NB4 (cell line): ENCODE results near the gene CENPX.

Source experiments
- DNase-seq: peaks from one replicate; pipeline ENCODE4 v3.0.0; 2010; ENCODE audit warnings: low read depth
- H3K4me3 ChIP-seq: one replicate; pipeline ENCODE4 v1.5.1; 2011; ENCODE audit warnings: mild to moderate bottlenecking, low read depth, low read length, moderate library complexity
- MYC ChIP-seq: IDR thresholded peaks from 2 replicates; pipeline ENCODE4 v1.6.1; 2011; ENCODE audit warnings: low read depth, low read length
- POLR2A ChIP-seq: IDR thresholded peaks from 2 replicates; pipeline ENCODE4 v1.6.1; 2011; ENCODE audit warnings: mild to moderate bottlenecking; ENCODE audit not compliant: insufficient read length; ENCODE audit errors: extremely low read depth
- TF ChIP-seq, protein P1 (sequence below): IDR thresholded peaks from one replicate; pipeline ENCODE4 v1.5.1; 2012; ENCODE audit warnings: low read depth, low read length
- TF ChIP-seq, protein P2 (sequence below): IDR thresholded peaks from 2 replicates; pipeline ENCODE4 v1.6.1; 2011; ENCODE audit warnings: low read depth, low read length

The CENPX gene

DNA sequence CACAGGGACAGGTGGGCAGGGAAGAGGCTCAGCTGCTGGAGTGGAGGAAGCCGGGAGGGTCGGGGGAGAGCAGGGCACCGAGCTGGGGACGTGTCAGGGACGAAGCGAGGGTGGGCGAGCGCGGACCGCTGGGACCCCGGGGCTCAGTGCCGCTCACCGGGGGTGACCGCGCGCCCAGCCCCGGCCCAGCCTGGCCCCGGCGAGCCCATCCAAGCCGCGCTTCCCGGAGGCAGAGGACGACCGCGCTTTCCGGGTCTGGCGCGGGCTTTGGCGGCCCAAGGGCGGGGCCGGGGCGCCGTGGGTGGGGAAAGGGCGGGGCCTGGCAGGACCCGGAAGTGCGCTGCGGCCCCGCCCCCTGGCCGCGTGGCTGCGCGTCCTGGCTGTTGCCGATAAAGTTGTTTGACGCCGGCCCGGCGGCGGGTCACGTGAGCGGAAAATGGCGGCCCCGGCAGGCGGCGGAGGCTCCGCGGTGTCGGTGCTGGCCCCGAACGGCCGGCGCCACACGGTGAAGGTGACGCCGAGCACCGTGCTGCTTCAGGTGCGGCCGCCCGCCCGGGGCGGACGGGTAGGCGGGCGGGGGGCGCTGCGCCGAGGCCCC, 45.4 kb downstream of the CENPX start, which contains the start of gene ASPSCR1:
Gene ASPSCR1 (plus strand): TSS at position 419 of the 598 bp plus-strand sequence. CDS start 18 bp downstream, at position 437.
- DNase-seq: peak; percentile 90
- peak within 1 kb of the TSS; percentile 68 for H3K4me3 ChIP-seq
- TF ChIP-seq, protein P1, sequence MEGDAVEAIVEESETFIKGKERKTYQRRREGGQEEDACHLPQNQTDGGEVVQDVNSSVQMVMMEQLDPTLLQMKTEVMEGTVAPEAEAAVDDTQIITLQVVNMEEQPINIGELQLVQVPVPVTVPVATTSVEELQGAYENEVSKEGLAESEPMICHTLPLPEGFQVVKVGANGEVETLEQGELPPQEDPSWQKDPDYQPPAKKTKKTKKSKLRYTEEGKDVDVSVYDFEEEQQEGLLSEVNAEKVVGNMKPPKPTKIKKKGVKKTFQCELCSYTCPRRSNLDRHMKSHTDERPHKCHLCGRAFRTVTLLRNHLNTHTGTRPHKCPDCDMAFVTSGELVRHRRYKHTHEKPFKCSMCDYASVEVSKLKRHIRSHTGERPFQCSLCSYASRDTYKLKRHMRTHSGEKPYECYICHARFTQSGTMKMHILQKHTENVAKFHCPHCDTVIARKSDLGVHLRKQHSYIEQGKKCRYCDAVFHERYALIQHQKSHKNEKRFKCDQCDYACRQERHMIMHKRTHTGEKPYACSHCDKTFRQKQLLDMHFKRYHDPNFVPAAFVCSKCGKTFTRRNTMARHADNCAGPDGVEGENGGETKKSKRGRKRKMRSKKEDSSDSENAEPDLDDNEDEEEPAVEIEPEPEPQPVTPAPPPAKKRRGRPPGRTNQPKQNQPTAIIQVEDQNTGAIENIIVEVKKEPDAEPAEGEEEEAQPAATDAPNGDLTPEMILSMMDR: no peak
- TF ChIP-seq MYC (peak; percentile 99), POLR2A (peak; percentile 89)
- TF ChIP-seq, protein P2, sequence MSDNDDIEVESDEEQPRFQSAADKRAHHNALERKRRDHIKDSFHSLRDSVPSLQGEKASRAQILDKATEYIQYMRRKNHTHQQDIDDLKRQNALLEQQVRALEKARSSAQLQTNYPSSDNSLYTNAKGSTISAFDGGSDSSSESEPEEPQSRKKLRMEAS: peak; percentile 94

DNA sequence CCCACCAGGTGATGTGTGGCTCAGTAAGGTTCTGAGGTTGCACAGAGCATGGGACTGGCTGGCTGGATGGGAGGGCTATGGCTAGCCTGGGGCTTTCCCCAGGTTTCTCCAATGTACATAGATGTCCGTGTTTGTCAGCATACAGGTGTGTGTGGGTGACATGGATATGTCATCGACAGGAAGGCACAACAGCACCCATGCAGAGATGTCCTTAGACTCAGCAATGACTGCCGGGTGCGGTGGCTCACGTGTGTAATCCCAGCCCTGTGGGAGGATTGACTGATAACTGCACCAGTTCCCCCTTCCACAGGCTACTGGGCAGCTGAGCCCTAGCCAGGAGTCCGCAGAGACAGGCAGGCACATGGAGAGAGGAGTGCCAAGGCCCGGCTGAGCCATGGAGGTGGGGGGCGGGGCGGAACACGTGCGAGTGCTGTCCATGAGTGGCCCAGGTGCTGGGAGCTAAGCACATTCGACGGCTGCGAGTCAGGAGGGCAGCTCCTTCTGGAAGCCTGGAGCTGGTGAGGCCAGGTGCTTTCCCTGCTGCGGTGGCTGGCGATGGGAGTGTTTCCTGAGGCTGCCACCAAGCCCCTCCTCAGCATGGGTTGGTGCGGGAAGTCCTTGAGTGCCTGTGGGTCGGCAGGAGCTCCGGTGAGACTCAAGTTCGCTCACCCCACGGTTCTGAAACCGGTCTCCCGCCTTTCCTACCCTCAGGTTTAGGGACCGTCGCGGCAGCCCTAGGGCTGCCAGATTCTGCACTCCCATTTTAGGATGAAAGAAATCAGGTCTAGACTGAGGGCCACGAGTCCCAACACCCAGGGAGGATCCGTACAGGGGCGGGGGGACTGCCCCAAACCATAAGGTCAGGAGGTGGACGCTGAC, 46.1 kb downstream of the CENPX start:
- H3K4me3 ChIP-seq: peak overlapping the region; percentile 68
- DNase-seq: peak; percentile 49
- TF ChIP-seq, protein P1: no peak
- TF ChIP-seq, protein P2: peak; percentile 76
- TF ChIP-seq POLR2A (no peak), MYC (peak; percentile 64; the same call in 1 of the 2 replicates)

DNA sequence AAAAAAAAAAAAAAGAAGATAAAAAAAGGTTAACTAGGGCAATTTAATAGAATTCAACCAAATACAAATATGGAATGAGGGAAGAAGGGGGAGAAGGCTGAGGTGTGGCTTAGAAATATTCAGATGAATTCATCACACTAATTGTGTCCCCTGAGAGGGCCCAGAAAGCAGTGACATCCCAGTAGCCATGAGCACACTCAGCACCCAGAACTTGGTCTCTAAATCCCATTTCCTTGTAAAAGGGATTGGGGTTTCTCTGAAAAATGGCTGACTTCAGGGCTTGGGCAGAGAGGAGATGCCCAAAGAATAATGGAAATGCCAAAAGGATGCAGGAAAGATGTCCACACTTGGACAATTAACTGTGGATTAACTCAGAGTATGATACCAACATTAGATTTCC, 49.2 kb downstream of the CENPX start:
- TF ChIP-seq POLR2A (no peak), MYC (no peak)
- TF ChIP-seq, protein P2: no peak
- TF ChIP-seq, protein P1: no peak
- no peak overlapping the region for H3K4me3 ChIP-seq
- DNase-seq: no peak

DNA sequence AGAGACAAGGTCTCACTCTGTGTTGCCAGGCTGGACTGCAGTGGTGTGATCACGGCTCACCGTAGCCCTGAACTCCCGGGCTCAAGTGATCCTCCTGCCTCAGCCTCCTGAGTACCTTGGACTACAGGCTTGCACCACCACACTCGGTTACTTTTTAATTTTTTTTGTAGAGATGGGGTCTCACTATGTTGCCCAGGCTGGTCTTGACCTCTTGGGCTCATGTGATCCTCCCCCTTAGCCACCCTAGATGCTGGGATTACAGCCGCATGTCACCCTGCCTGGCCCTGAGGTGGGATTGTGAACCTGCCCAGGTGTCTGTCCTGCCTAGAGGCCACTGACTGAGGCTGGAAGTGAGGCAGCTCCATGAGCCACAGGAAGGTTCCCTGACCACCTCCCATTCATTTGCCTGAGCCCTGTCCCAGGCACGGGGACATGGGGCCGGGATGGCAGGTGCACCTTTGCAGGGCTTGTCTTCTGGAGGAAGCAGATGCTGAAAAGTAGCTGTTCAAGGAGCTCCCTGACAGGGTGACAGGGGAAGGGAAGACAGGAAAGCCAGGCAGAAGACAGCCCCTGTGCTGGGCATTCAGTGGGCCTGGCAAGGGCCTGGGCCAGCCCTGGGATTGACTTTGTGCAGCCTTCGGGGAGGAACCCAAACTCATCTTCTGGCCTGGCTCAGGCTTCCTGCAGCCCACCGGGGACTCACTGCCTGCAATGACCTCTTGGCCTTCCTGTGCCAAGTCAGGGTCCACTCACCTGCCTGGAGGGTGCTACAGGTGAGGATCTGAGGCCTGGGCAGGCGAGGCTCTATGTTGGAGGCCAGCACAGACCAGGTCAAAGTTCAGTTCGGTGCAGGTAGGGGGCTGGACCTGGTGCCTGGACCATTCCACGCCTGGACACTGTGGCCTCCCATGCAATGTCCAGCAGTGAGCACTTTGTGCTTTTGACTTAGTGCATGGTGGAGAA, 53.5 kb downstream of the CENPX start:
- DNase-seq: no peak
- no peak overlapping the region for H3K4me3 ChIP-seq
- TF ChIP-seq, protein P2: no peak
- no peak for TF ChIP-seq MYC
- TF ChIP-seq, protein P1: no peak
- TF ChIP-seq POLR2A: no peak
